A549 (cell line): Measurements from ENCODE around the gene PAK1. TPM values are rescaled to one million over a fixed set of nuclear protein-coding genes. Genes with fewer than 3 reads are reported as not detected.
"Not testable (repeated sequence)": the region's sequence is repeated elsewhere in the genome, so short reads cannot be mapped to it uniquely, and the experiment has no call there.

ENCODE experiments used
- ATAC-seq, 2 experiments: fragments of 200-7000 bp in 1 of 2; fragments of >200 bp in 1 of 2; cut with Nextera tagmentation in 1 of 2; cut with Tn5 transposase in 1 of 2; 3 replicates each; pipeline versions ENCODE4 v1.8.0 to v1.9.1; 2018 to 2020; ENCODE audit warnings: mild to moderate bottlenecking in 1 of 2, moderate library complexity in 1 of 2
- CTCF ChIA-PET: fragments of 300-600 bp; sonication (Branson Sonifier 250); formaldehyde crosslinking; extraction: SDS; loops from one replicate; lab custom pipeline; 2021; ENCODE audit warnings: antibody characterized with exemption, inconsistent platforms; lab: Yijun Ruan, JAX
- POLR2A ChIA-PET: fragments of 350-600 bp; formaldehyde crosslinking; extraction: SDS; loops from one replicate; lab custom pipeline; 2021; ENCODE audit warnings: antibody characterized with exemption, inconsistent platforms; lab: Yijun Ruan, JAX
- DNase-seq, 2 experiments: peaks; one replicate each; pipeline versions ENCODE4 v3.0.0 to v3.0.0-alpha.2; 2011 to 2016; ENCODE audit warnings: low read depth in 1 of 2, low spot score in 1 of 2
- FAIRE-seq: peaks from 2 replicates; lab custom pipeline; 2011; peaks lifted over from hg19 to GRCh38; lab: Jason Lieb, UNC
- H3K27ac ChIP-seq, 2 experiments: fragments of >200 bp; sonication (Bioruptor Twin); formaldehyde crosslinking; 3 replicates each; pipeline ENCODE4 v1.5.1; 2016 to 2017
- H3K4me1 ChIP-seq: fragments of >200 bp; sonication (Bioruptor Twin); formaldehyde crosslinking; 3 replicates; pipeline ENCODE4 v1.6.1; 2016
- H3K4me2 ChIP-seq: fragments of >200 bp; sonication (Bioruptor Twin); formaldehyde crosslinking; 3 replicates; pipeline ENCODE4 v1.6.1; 2016
- H3K4me3 ChIP-seq: fragments of >200 bp; sonication (Bioruptor Twin); formaldehyde crosslinking; 3 replicates; pipeline ENCODE4 v1.5.1; 2016
- H3K9me3 ChIP-seq: fragments of >200 bp; sonication (Bioruptor Twin); formaldehyde crosslinking; 3 replicates; pipeline ENCODE4 v1.6.1; 2016
- EHF ChIP-seq: fragments of 250-450 bp; sonication (Bioruptor Pico); IDR thresholded peaks from 2 replicates; pipeline ENCODE4 v1.5.0; 2020; ENCODE audit warnings: mild to moderate bottlenecking
- EHMT2 ChIP-seq: fragments of 200-600 bp; sonication (generic); IDR thresholded peaks from 2 replicates; pipeline ENCODE4 v1.6.1; 2016; ENCODE audit warnings: antibody characterized with exemption, low read depth, mild to moderate bottlenecking, moderate library complexity
- FOSL2 ChIP-seq, 2 experiments: fragments of 450-650 bp in 1 of 2; fragments of >200 bp in 1 of 2; sonication (Bioruptor Twin) in 1 of 2; formaldehyde crosslinking; IDR thresholded peaks; 2 replicates each; pipeline versions ENCODE4 v1.5.0 to v1.6.1; 2016 to 2020; ENCODE audit warnings: mild to moderate bottlenecking in 1 of 2, moderate library complexity in 1 of 2
- HDAC2 ChIP-seq: fragments of 200-600 bp; sonication (generic); IDR thresholded peaks from 2 replicates; pipeline ENCODE4 v1.6.1; 2016
- HOXB13 ChIP-seq: fragments of 250-450 bp; sonication (Bioruptor Pico); IDR thresholded peaks from 2 replicates; pipeline ENCODE4 v1.5.0; 2020; ENCODE audit warnings: low read depth, mild to moderate bottlenecking, moderate library complexity
- JUNB ChIP-seq: fragments of >200 bp; sonication (Bioruptor Twin); formaldehyde crosslinking; IDR thresholded peaks from 2 replicates; pipeline ENCODE4 v1.6.1; 2016
- MAX ChIP-seq: IDR thresholded peaks from 2 replicates; pipeline ENCODE4 v1.6.1; 2012
- MAZ ChIP-seq: fragments of 150-350 bp; IDR thresholded peaks from 2 replicates; pipeline ENCODE4 v1.6.1; 2014; ENCODE audit warnings: antibody characterized with exemption, low read depth, low read length, borderline replicate concordance
- MYC ChIP-seq: IDR thresholded peaks from 2 replicates; pipeline ENCODE4 v1.6.1; 2012; ENCODE audit warnings: mild to moderate bottlenecking, inconsistent platforms, low read length, improper control_type of control experiment, borderline replicate concordance
- NPAS2 ChIP-seq: fragments of 250-450 bp; sonication (Bioruptor Pico); IDR thresholded peaks from 2 replicates; pipeline ENCODE4 v1.8.0; 2022; ENCODE audit warnings: mild to moderate bottlenecking, moderate library complexity, borderline replicate concordance
- POLR2AphosphoS2 ChIP-seq: conservative IDR thresholded peaks from 2 replicates; pipeline ENCODE4 v1.6.1; 2012; ENCODE audit warnings: low read length, improper control_type of control experiment, inconsistent platforms
- RARB ChIP-seq: fragments of 250-450 bp; sonication (Bioruptor Pico); IDR thresholded peaks from 2 replicates; pipeline ENCODE4 v1.8.0; 2021; ENCODE audit warnings: mild to moderate bottlenecking, moderate library complexity
- TP53 ChIP-seq: fragments of 250-450 bp; sonication (Bioruptor Pico); IDR thresholded peaks from 2 replicates; pipeline ENCODE4 v1.5.0; 2021; ENCODE audit warnings: mild to moderate bottlenecking, moderate library complexity
- USF2 ChIP-seq: fragments of 450-650 bp; IDR thresholded peaks from 2 replicates; pipeline ENCODE4 v1.6.1; 2014; ENCODE audit warnings: antibody characterized with exemption
- WGBS: methylation state at CpG from one replicate; pipeline ENCODE4 v1.1.6; 2017; ENCODE audit errors: missing lambda C conversion rate; 5-methylcytosine and 5-hydroxymethylcytosine counted together
- polyA plus RNA-seq, 4 experiments: library from polyadenylated mRNA; depleted of rRNA in 3 of 4; stranded (reverse); fragments of >200 nt; fragmentation: RNase III in 1 of 4; extraction: RNeasy Plus Mini Kit Qiagen cat#74134 plus additional on column Dnase treatment in 1 of 4; gene quantifications; 2 replicates in 3 of 4; 3 replicates in 1 of 4; pipeline ENCODE4 v1.2.3, GENCODE V29; 2011 to 2017
- TF ChIP-seq, protein P1 (sequence below): fragments of 200-600 bp; sonication (generic); IDR thresholded peaks from 2 replicates; pipeline ENCODE4 v1.6.1; 2016; ENCODE audit warnings: antibody characterized with exemption, mild to moderate bottlenecking, moderate library complexity
- TF ChIP-seq, protein P2 (sequence below): IDR thresholded peaks from 2 replicates; pipeline ENCODE4 v1.6.1; 2012; ENCODE audit warnings: low read depth, borderline replicate concordance
- TF ChIP-seq, protein P3 (sequence below): fragments of 150-350 bp; IDR thresholded peaks from 2 replicates; pipeline ENCODE4 v1.6.1; 2014; ENCODE audit warnings: low read depth, mild to moderate bottlenecking, low read length

PAK1 gene
- polyA plus RNA-seq, 2 of the 4 experiments (the other 2 are of a cell fraction) = 20.6 to 60.7 TPM

- TF ChIP-seq TP53 (CRISPR knock-in tag) (no peak), POLR2AphosphoS2 (no peak)
Observed at GRCh38 chr11:77384571-77384970, 89.3 kb downstream of the PAK1 start (continued).

DNA sequence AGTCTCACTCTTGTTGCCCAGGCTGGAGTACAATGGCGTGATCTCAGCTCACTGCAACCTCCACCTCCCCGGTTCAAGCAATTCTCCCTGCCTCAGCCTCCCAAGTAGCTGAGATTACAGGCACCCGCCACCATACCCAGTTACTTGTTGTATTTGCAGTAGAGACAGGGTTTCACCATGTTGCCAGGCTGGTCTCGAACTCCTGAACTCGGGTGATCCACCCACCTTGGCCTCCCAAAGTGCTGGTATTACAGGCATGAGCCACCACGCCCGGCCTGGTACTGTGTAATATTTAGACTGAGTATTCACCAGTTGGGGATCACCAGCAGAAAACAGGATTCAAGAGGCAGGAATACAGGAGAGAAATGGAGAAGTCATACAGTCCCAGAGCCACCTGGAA, 90.5 kb downstream of the PAK1 start:
- CTCF ChIA-PET = interaction anchor here (0.7 to 1.6 kb wide), 3 partner anchors 40 to 256 kb away, joined by 3 to 6 read pairs (median 3); partner anchors contain the start of gene MYO7A
- H3K9me3 ChIP-seq, ATAC-seq, H3K4me3 ChIP-seq, DNase-seq, H3K4me2 ChIP-seq, H3K27ac ChIP-seq, FAIRE-seq, POLR2A ChIA-PET, H3K4me1 ChIP-seq: not testable (repeated sequence)
- WGBS = 89% methylated on average over 7 of the region's 7 CpGs

DNA sequence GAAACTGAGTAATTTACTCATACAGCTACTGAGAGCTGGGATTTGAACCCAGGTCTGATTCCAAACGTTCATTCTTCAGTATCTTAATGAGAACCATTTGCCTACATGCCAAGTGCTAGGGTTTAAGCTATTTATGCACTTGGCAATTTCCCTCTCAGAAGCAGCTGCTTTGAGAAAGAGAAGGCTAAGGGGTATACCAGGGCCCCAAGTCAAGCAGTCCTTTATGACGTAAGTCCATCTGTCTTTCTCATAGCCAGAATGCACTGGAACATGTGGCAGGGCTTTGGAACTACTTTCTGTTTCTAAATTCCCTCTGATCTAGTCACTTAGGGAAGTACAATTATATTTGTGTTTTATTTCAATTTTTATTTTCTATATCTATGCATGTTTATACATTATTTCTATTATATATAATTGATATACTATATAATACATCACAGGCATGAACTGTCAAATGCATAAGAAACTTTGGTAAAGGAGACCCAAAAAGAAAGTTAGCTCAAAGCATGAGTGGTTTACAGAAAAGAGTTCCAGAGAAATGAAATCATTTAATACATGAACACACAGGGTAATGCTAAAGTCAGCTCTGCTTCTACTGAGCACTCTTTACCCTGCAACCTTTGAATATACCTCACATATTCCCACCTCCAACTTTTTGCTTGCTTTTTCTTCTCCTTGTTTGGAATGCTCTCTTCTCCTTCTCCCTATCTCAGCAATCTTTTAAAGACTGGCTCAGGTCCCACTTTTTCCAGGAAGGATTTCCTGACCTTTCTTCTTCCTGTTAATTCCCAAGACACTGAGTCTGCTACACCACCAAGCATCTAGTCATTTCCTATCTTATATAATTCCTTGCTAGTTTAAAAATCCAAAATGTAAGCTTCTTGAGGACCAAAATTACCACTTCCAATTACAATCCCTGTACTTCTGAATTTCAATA, 91.9 kb downstream of the PAK1 start:
- DNase-seq (no peak), ATAC-seq (no peak), FAIRE-seq (no peak)
- Histone ChIP-seq H3K4me3 (no peak overlapping the region), H3K27ac (no peak overlapping the region), H3K4me2 (no peak overlapping the region), H3K4me1 (no peaks in the 10 kb centered on the region), H3K9me3 (no peaks in the 10 kb centered on the region)
- ChIA-PET CTCF (interaction anchor here (1.0 to 2.1 kb wide), 3 partner anchors 12 to 194 kb away, joined by 3 to 5 read pairs (median 5); no protein-coding TSS in a partner anchor), POLR2A (no interaction called here)
- WGBS = 98% methylated on average over 2 of the region's 2 CpGs
- TF ChIP-seq USF2 (no peak), MYC (no peak), TP53 (CRISPR knock-in tag) (no peak), EHF (CRISPR knock-in tag) (no peak), MAX (no peak)
- TF ChIP-seq, protein P1, sequence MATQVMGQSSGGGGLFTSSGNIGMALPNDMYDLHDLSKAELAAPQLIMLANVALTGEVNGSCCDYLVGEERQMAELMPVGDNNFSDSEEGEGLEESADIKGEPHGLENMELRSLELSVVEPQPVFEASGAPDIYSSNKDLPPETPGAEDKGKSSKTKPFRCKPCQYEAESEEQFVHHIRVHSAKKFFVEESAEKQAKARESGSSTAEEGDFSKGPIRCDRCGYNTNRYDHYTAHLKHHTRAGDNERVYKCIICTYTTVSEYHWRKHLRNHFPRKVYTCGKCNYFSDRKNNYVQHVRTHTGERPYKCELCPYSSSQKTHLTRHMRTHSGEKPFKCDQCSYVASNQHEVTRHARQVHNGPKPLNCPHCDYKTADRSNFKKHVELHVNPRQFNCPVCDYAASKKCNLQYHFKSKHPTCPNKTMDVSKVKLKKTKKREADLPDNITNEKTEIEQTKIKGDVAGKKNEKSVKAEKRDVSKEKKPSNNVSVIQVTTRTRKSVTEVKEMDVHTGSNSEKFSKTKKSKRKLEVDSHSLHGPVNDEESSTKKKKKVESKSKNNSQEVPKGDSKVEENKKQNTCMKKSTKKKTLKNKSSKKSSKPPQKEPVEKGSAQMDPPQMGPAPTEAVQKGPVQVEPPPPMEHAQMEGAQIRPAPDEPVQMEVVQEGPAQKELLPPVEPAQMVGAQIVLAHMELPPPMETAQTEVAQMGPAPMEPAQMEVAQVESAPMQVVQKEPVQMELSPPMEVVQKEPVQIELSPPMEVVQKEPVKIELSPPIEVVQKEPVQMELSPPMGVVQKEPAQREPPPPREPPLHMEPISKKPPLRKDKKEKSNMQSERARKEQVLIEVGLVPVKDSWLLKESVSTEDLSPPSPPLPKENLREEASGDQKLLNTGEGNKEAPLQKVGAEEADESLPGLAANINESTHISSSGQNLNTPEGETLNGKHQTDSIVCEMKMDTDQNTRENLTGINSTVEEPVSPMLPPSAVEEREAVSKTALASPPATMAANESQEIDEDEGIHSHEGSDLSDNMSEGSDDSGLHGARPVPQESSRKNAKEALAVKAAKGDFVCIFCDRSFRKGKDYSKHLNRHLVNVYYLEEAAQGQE = no peak

- 98% methylated on average over 5 of the region's 5 CpGs for WGBS
- Histone ChIP-seq H3K4me2 (no peak overlapping the region), H3K27ac (no peak overlapping the region), H3K9me3 (no peaks in the 10 kb centered on the region), H3K4me1 (no peaks in the 10 kb centered on the region), H3K4me3 (no peak overlapping the region)
- ChIA-PET CTCF (interaction anchor here (0.6 to 2.1 kb wide), 2 partner anchors 169 to 261 kb away, joined by 3 to 5 read pairs; no protein-coding TSS in a partner anchor), POLR2A (interaction anchor here (1.1 kb wide), 1 partner anchor 32 kb away, joined by 4 read pairs; no protein-coding TSS in a partner anchor)
- ATAC-seq (no peak), DNase-seq (no peak), FAIRE-seq (no peak)
- TF ChIP-seq JUNB = no peak
- no peak for TF ChIP-seq FOSL2 (IDR thresholded peaks at IDR 0.05)
- no peak for TF ChIP-seq FOSL2 (CRISPR knock-in tag; IDR thresholded peaks at IDR 0.05)
- no peak for TF ChIP-seq EHMT2
- no peak for TF ChIP-seq HDAC2
- TF ChIP-seq, protein P2, sequence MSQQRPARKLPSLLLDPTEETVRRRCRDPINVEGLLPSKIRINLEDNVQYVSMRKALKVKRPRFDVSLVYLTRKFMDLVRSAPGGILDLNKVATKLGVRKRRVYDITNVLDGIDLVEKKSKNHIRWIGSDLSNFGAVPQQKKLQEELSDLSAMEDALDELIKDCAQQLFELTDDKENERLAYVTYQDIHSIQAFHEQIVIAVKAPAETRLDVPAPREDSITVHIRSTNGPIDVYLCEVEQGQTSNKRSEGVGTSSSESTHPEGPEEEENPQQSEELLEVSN = no peak
- TF ChIP-seq, protein P3, sequence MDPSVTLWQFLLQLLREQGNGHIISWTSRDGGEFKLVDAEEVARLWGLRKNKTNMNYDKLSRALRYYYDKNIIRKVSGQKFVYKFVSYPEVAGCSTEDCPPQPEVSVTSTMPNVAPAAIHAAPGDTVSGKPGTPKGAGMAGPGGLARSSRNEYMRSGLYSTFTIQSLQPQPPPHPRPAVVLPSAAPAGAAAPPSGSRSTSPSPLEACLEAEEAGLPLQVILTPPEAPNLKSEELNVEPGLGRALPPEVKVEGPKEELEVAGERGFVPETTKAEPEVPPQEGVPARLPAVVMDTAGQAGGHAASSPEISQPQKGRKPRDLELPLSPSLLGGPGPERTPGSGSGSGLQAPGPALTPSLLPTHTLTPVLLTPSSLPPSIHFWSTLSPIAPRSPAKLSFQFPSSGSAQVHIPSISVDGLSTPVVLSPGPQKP = no peak
- TF ChIP-seq MAZ = no peak
- TF ChIP-seq HOXB13 (CRISPR knock-in tag) = no peak
- TF ChIP-seq, protein P1 = no peak
- no peak for TF ChIP-seq NPAS2 (CRISPR knock-in tag)
- TF ChIP-seq RARB (CRISPR knock-in tag) = no peak
Observed at GRCh38 chr11:77379934-77380333, 94.0 kb downstream of the PAK1 start.
